GM12878 (cell line): ENCODE data around the gene GSG1L. TPM values are rescaled to one million over a fixed set of nuclear protein-coding genes. Genes with fewer than 3 reads are reported as not detected.

Experiments used
- ATAC-seq: fragments of 200-7000 bp; cut with Tn5 transposase; 3 replicates; pipeline ENCODE4 v1.9.1; 2020; ENCODE audit warnings: mild to moderate bottlenecking, moderate library complexity
- BruUV-seq: library from RNA; stranded (reverse); fragments of 400-500 nt; replicated peaks from 2 replicates; lab custom pipeline; 2021; lab: Mats Ljungman, UMichigan
- CTCF ChIA-PET: fragments of 300-600 bp; sonication (Branson Sonifier 250); formaldehyde crosslinking; extraction: SDS; loops from one replicate; lab custom pipeline; 2021; ENCODE audit warnings: inconsistent platforms; lab: Yijun Ruan, JAX
- POLR2A ChIA-PET: fragments of 350-600 bp; formaldehyde crosslinking; extraction: SDS; loops from one replicate; lab custom pipeline; 2021; ENCODE audit warnings: inconsistent platforms; lab: Charles Lee
- RAD21 ChIA-PET: fragments of 300-600 bp; sonication (Branson Sonifier 250); formaldehyde crosslinking; loops from one replicate; lab custom pipeline; 2023; ENCODE audit warnings: antibody characterized with exemption; ENCODE audit not compliant: unreplicated experiment; lab: Charles Lee
- SMC1A ChIA-PET: fragments of 300-600 bp; sonication (Branson Sonifier 250); formaldehyde crosslinking; loops from one replicate; lab custom pipeline; 2023; ENCODE audit not compliant: unreplicated experiment, uncharacterized antibody; lab: Charles Lee
- DNase-seq: peaks from one replicate; pipeline ENCODE4 v3.0.0-alpha.2; 2011; ENCODE audit warnings: low read depth, low spot score
- FAIRE-seq: peaks from 3 replicates; lab custom pipeline; 2011; peaks lifted over from hg19 to GRCh38; lab: Jason Lieb, UNC
- H2AFZ ChIP-seq: 2 replicates; pipeline ENCODE4 v1.6.0; 2011; ENCODE audit warnings: low read depth, low read length, control low read depth; ENCODE audit not compliant: control insufficient read depth
- H3K27ac ChIP-seq: 2 replicates; pipeline ENCODE4 v1.5.1; 2011; ENCODE audit warnings: control low read depth; ENCODE audit not compliant: control insufficient read depth, insufficient read depth
- H3K27me3 ChIP-seq, 2 experiments: replicated peaks in 1 of 2; 2 replicates each; pipeline versions ENCODE4 v1.6.0 to v1.6.1; 2011; ENCODE audit warnings: low read length in 1 of 2; ENCODE audit not compliant: control insufficient read depth in 2 of 2, insufficient read depth in 2 of 2
- H3K36me3 ChIP-seq, 2 experiments: 2 replicates each; pipeline ENCODE4 v1.5.1; 2011; ENCODE audit warnings: low read length in 1 of 2; ENCODE audit not compliant: control insufficient read depth in 2 of 2, insufficient read depth in 2 of 2
- H3K4me1 ChIP-seq: 2 replicates; pipeline ENCODE4 v1.6.1; 2011; ENCODE audit warnings: mild to moderate bottlenecking, low read length, moderate library complexity, mixed read lengths; ENCODE audit not compliant: control insufficient read depth, insufficient read depth
- H3K4me2 ChIP-seq: 2 replicates; pipeline ENCODE4 v1.6.0; 2011; ENCODE audit warnings: control low read depth; ENCODE audit not compliant: control insufficient read depth, insufficient read depth
- H3K4me3 ChIP-seq: fragments of 200-600 bp; sonication (generic); 2 replicates; pipeline ENCODE4 v1.5.1; 2016
- H3K79me2 ChIP-seq: 2 replicates; pipeline ENCODE4 v1.6.0; 2011; ENCODE audit warnings: low read length; ENCODE audit not compliant: control insufficient read depth, insufficient read depth
- H3K9ac ChIP-seq: 2 replicates; pipeline ENCODE4 v1.8.0; 2011; ENCODE audit warnings: low read length, control low read depth, mixed read lengths; ENCODE audit not compliant: control insufficient read depth, insufficient read depth
- H3K9me3 ChIP-seq: replicated peaks from 3 replicates; pipeline ENCODE4 v1.5.1; 2011; ENCODE audit warnings: mild to moderate bottlenecking, low read length; ENCODE audit not compliant: control insufficient read depth, insufficient read depth
- H4K20me1 ChIP-seq: 2 replicates; pipeline ENCODE4 v1.6.0; 2011; ENCODE audit not compliant: control insufficient read depth, insufficient read depth
- HCFC1 ChIP-seq: fragments of 150-350 bp; IDR thresholded peaks from 2 replicates; pipeline ENCODE4 v1.6.1; 2014; ENCODE audit warnings: low read length
- MEF2A ChIP-seq: IDR thresholded peaks from 2 replicates; pipeline ENCODE4 v1.6.1; 2011; ENCODE audit warnings: low read depth, mild to moderate bottlenecking, low read length, moderate library complexity; ENCODE audit not compliant: insufficient read depth
- MXI1 ChIP-seq: fragments of 150-350 bp; IDR thresholded peaks from 2 replicates; pipeline ENCODE4 v1.6.1; 2011; ENCODE audit warnings: low read depth, mild to moderate bottlenecking, inconsistent platforms, low read length, improper control_type of control experiment
- PML ChIP-seq: IDR thresholded peaks from 2 replicates; pipeline ENCODE4 v1.6.1; 2012; ENCODE audit warnings: low read length, inconsistent platforms
- SIX5 ChIP-seq: IDR thresholded peaks from 2 replicates; pipeline ENCODE4 v1.6.1; 2011; ENCODE audit warnings: mild to moderate bottlenecking, low read depth, low read length, moderate library complexity; ENCODE audit not compliant: severe bottlenecking
- TCF3 ChIP-seq: IDR thresholded peaks from 2 replicates; pipeline ENCODE4 v1.6.1; 2012; ENCODE audit warnings: low read depth, mild to moderate bottlenecking, low read length, borderline replicate concordance; ENCODE audit not compliant: insufficient read depth
- YY1 ChIP-seq: IDR thresholded peaks from 2 replicates; pipeline ENCODE4 v1.6.1; 2011; ENCODE audit warnings: low read depth, mild to moderate bottlenecking, low read length
- ZBED1 ChIP-seq: IDR thresholded peaks from 2 replicates; pipeline ENCODE4 v1.6.1; 2016; ENCODE audit warnings: borderline replicate concordance
- whole genome bisulfite sequencing: methylation state at CpG from one replicate; pipeline ENCODE4 v1.1.6; 2016; ENCODE audit warnings: low lambda C conversion rate; ENCODE audit not compliant: insufficient replicate concordance, insufficient coverage; ENCODE audit errors: missing lambda C conversion rate; 5-methylcytosine and 5-hydroxymethylcytosine counted together
- in situ Hi-C: fragments of 300-500 bp; cut with MboI; formaldehyde crosslinking; loops from 9 replicates; pipeline ENCODE4 v1.14.3; 2018; ENCODE audit warnings: mixed read lengths
- intact Hi-C: fragments of 100-400 bp; cut with micrococcal nuclease; formaldehyde crosslinking; loops from one replicate; pipeline ENCODE4 v1.14.2; 2022; ENCODE audit not compliant: unreplicated experiment
- polyA plus RNA-seq, 11 experiments: library from polyadenylated mRNA; depleted of rRNA in 4 of 11; unstranded in 6 of 11; stranded (reverse) in 5 of 11; fragments of >200 nt; fragmentation: Nextera tagmentation in 4 of 11; fragmentation: Illumina TruSeq in 1 of 11; extraction: Ambion mirVana in 4 of 11; extraction: Trizol in 1 of 11; gene quantifications; 1 replicate in 1 of 11; 2 replicates in 10 of 11; pipeline versions ENCODE4 v1.2.1 to v1.2.3, GENCODE V29; 2011 to 2016; ENCODE audit warnings: inconsistent platforms in 2 of 11, missing spikeins in 2 of 11, low read depth in 1 of 11
- total RNA-seq, 4 experiments: library from RNA; depleted of rRNA in 3 of 4; stranded (reverse); fragments of >200 nt in 3 of 4; fragmentation: Illumina TruSeq in 1 of 4; extraction: Trizol in 1 of 4; gene quantifications; 2 replicates each; pipeline versions ENCODE4 v1.2.1 to v1.2.3, GENCODE V29; 2013 to 2021
- TF ChIP-seq, protein P1 (sequence below), 3 experiments: IDR thresholded peaks in 2 of 3; conservative IDR thresholded peaks in 1 of 3; 2 replicates each; pipeline ENCODE4 v1.5.1; 2011; ENCODE audit warnings: low read depth in 3 of 3, low read length in 3 of 3, mild to moderate bottlenecking in 3 of 3, control low read depth in 2 of 3, moderate library complexity in 2 of 3, inconsistent platforms in 1 of 3, mixed read lengths in 1 of 3; ENCODE audit not compliant: control insufficient read depth in 2 of 3, insufficient read depth in 1 of 3; ENCODE audit errors: extremely low read depth in 1 of 3
- TF ChIP-seq, protein P2 (sequence below): fragments of 450-650 bp; formaldehyde crosslinking; IDR thresholded peaks from 2 replicates; pipeline ENCODE4 v1.4.0; 2020; ENCODE audit warnings: mild to moderate bottlenecking, moderate library complexity
- TF ChIP-seq, protein P3 (sequence below): IDR thresholded peaks from 2 replicates; pipeline ENCODE4 v1.6.1; 2012; ENCODE audit warnings: low read length, inconsistent platforms
- TF ChIP-seq, protein P4 (sequence below): fragments of 450-650 bp; IDR thresholded peaks from 2 replicates; pipeline ENCODE4 v1.6.1; 2018; ENCODE audit warnings: mild to moderate bottlenecking, low read depth, moderate library complexity; ENCODE audit not compliant: partially characterized antibody

Gene GSG1L
- total and polyA plus RNA-seq, 10 of the 15 experiments (the other 5 are each of a cell fraction or from before 2014, with no cell fraction given): not detected

DNA sequence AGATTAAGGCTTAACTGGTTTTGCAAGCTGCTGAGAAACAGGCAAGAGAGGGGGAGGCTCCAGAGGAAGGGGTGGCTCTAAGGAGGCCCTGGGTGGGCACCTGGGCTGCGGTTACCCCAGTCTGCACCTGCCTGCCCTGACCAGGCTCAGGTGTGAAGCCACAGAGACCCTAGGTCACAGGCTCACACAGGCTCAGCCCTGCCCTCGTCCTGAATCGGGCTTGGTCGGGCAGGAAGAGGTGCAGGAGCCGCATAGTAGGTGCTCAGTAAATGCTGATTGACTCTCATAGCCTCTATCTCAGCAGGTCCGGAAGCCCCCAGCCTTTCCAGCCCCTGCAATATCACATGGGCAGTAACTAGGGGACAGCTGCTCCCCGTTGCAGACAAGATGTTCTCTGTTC, 203.4 kb downstream of the GSG1L start (continued):
- no peak for TF ChIP-seq SIX5
- TF ChIP-seq, protein P1, sequence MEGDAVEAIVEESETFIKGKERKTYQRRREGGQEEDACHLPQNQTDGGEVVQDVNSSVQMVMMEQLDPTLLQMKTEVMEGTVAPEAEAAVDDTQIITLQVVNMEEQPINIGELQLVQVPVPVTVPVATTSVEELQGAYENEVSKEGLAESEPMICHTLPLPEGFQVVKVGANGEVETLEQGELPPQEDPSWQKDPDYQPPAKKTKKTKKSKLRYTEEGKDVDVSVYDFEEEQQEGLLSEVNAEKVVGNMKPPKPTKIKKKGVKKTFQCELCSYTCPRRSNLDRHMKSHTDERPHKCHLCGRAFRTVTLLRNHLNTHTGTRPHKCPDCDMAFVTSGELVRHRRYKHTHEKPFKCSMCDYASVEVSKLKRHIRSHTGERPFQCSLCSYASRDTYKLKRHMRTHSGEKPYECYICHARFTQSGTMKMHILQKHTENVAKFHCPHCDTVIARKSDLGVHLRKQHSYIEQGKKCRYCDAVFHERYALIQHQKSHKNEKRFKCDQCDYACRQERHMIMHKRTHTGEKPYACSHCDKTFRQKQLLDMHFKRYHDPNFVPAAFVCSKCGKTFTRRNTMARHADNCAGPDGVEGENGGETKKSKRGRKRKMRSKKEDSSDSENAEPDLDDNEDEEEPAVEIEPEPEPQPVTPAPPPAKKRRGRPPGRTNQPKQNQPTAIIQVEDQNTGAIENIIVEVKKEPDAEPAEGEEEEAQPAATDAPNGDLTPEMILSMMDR (IDR thresholded peaks at IDR 0.05 in 2 of 3, conservative IDR thresholded peaks at IDR 0.05 in 1 of 3; ENCODE audit: control insufficient read depth in 2 of 3, extremely low read depth in 1 of 3, insufficient read depth in 1 of 3, low read depth in 3 of 3, low read length in 3 of 3): no peak
- TF ChIP-seq, protein P2, sequence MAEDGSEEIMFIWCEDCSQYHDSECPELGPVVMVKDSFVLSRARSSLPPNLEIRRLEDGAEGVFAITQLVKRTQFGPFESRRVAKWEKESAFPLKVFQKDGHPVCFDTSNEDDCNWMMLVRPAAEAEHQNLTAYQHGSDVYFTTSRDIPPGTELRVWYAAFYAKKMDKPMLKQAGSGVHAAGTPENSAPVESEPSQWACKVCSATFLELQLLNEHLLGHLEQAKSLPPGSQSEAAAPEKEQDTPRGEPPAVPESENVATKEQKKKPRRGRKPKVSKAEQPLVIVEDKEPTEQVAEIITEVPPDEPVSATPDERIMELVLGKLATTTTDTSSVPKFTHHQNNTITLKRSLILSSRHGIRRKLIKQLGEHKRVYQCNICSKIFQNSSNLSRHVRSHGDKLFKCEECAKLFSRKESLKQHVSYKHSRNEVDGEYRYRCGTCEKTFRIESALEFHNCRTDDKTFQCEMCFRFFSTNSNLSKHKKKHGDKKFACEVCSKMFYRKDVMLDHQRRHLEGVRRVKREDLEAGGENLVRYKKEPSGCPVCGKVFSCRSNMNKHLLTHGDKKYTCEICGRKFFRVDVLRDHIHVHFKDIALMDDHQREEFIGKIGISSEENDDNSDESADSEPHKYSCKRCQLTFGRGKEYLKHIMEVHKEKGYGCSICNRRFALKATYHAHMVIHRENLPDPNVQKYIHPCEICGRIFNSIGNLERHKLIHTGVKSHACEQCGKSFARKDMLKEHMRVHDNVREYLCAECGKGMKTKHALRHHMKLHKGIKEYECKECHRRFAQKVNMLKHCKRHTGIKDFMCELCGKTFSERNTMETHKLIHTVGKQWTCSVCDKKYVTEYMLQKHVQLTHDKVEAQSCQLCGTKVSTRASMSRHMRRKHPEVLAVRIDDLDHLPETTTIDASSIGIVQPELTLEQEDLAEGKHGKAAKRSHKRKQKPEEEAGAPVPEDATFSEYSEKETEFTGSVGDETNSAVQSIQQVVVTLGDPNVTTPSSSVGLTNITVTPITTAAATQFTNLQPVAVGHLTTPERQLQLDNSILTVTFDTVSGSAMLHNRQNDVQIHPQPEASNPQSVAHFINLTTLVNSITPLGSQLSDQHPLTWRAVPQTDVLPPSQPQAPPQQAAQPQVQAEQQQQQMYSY: no peak
- TF ChIP-seq HCFC1: no peak
- TF ChIP-seq, all 136 proteins: peak for 0

DNA sequence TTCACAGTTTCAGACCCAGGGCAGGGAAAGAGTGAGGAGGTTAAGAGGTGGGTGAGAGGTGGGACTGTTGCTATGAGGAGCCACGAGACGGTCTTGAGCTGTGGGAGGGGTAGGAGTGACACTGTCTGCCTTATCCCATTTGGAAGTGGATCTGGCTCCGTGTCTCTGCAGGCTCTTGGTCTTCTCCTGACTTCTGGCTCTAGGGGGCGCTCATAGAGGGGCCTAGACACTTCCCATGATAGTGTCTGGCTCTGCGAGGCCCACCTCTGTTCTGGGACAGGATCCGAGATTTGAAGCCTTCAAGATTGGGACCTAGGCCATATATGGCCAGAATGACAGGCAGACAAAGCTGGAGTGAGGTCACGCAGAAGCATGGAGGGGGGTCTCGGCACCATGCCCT, 204.5 kb downstream of the GSG1L start:
- Histone ChIP-seq H2AFZ (no peak overlapping the region), H3K9ac (no peak overlapping the region), H3K36me3 (no peaks in the 10 kb centered on the region), H3K27me3 (peaks cover 0 to 3% of the 10 kb centered on the region in 2 experiments; a peak in 2 of 4 replicates), H3K4me1 (no peaks in the 10 kb centered on the region), H3K9me3 (peaks cover 1% of the 10 kb centered on the region; the same call in 2 of the 3 replicates), H3K4me2 (no peak overlapping the region), H4K20me1 (no peaks in the 10 kb centered on the region), H3K4me3 (no peak overlapping the region), H3K27ac (no peak overlapping the region), H3K79me2 (no peaks in the 10 kb centered on the region)
- POLR2A ChIA-PET: no interaction called here
- no peak for ATAC-seq
- SMC1A ChIA-PET: no interaction called here
- intact Hi-C loops: no loop called here
- WGBS: 27% methylated on average over 8 of the region's 8 CpGs
- in situ Hi-C loops: no loop called here
- CTCF ChIA-PET: interaction anchor here (0.9 to 1.9 kb wide), 2 partner anchors 24 to 168 kb away, joined by 3 to 4 read pairs; no protein-coding TSS in a partner anchor
- BruUV-seq: no TSS peak
- no peak for DNase-seq
- RAD21 ChIA-PET: no interaction called here
- FAIRE-seq: no peak
- TF ChIP-seq PML (no peak), MXI1 (no peak), ZBED1 (no peak), MEF2A (no peak), TCF3 (no peak), YY1 (no peak)
- TF ChIP-seq, protein P3, sequence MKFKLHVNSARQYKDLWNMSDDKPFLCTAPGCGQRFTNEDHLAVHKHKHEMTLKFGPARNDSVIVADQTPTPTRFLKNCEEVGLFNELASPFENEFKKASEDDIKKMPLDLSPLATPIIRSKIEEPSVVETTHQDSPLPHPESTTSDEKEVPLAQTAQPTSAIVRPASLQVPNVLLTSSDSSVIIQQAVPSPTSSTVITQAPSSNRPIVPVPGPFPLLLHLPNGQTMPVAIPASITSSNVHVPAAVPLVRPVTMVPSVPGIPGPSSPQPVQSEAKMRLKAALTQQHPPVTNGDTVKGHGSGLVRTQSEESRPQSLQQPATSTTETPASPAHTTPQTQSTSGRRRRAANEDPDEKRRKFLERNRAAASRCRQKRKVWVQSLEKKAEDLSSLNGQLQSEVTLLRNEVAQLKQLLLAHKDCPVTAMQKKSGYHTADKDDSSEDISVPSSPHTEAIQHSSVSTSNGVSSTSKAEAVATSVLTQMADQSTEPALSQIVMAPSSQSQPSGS: no peak
- TF ChIP-seq, protein P4, sequence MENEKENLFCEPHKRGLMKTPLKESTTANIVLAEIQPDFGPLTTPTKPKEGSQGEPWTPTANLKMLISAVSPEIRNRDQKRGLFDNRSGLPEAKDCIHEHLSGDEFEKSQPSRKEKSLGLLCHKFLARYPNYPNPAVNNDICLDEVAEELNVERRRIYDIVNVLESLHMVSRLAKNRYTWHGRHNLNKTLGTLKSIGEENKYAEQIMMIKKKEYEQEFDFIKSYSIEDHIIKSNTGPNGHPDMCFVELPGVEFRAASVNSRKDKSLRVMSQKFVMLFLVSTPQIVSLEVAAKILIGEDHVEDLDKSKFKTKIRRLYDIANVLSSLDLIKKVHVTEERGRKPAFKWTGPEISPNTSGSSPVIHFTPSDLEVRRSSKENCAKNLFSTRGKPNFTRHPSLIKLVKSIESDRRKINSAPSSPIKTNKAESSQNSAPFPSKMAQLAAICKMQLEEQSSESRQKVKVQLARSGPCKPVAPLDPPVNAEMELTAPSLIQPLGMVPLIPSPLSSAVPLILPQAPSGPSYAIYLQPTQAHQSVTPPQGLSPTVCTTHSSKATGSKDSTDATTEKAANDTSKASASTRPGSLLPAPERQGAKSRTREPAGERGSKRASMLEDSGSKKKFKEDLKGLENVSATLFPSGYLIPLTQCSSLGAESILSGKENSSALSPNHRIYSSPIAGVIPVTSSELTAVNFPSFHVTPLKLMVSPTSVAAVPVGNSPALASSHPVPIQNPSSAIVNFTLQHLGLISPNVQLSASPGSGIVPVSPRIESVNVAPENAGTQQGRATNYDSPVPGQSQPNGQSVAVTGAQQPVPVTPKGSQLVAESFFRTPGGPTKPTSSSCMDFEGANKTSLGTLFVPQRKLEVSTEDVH: no peak
